H9 (cell line): ENCODE results near the gene EID1. TPM values are rescaled to one million over a fixed set of nuclear protein-coding genes. Genes with fewer than 3 reads are reported as not detected.

Experiments used
- DNase-seq: peaks from one replicate; pipeline ENCODE4 v3.0.0-alpha.2; 2017
- H2AFZ ChIP-seq: one replicate; pipeline ENCODE4 v1.6.1; 2013; ENCODE audit warnings: mild to moderate bottlenecking, low read length, control low read depth, moderate library complexity
- H2AK5ac ChIP-seq: 2 replicates; pipeline ENCODE4 v1.6.1; 2013; ENCODE audit warnings: low read length, control low read depth, mixed read lengths; ENCODE audit not compliant: insufficient read length
- H2BK120ac ChIP-seq: one replicate; pipeline ENCODE4 v1.6.1; 2013; ENCODE audit warnings: low read depth, mild to moderate bottlenecking, low read length, control low read depth, inconsistent platforms; ENCODE audit not compliant: poor library complexity, severe bottlenecking
- H2BK12ac ChIP-seq: 2 replicates; pipeline ENCODE4 v1.6.1; 2013; ENCODE audit warnings: low read length, control low read depth, mixed read lengths, low read depth; ENCODE audit not compliant: insufficient read length
- H2BK15ac ChIP-seq: 2 replicates; pipeline ENCODE4 v1.6.1; 2013; ENCODE audit warnings: low read depth, low read length, control low read depth
- H2BK20ac ChIP-seq: one replicate; pipeline ENCODE4 v1.6.1; 2013; ENCODE audit warnings: low read depth, mild to moderate bottlenecking, low read length, control low read depth, inconsistent platforms; ENCODE audit not compliant: poor library complexity, severe bottlenecking
- H2BK5ac ChIP-seq: 2 replicates; pipeline ENCODE4 v1.6.1; 2013; ENCODE audit warnings: low read length, control low read depth, mixed read lengths; ENCODE audit not compliant: insufficient read length
- H3K14ac ChIP-seq: 2 replicates; pipeline ENCODE4 v1.6.1; 2013; ENCODE audit warnings: low read length, control low read depth; ENCODE audit not compliant: insufficient read depth
- H3K18ac ChIP-seq: 2 replicates; pipeline ENCODE4 v1.6.1; 2013; ENCODE audit warnings: low read depth, mild to moderate bottlenecking, mixed read lengths, low read length, control low read depth; ENCODE audit not compliant: insufficient read length
- H3K23ac ChIP-seq: 2 replicates; pipeline ENCODE4 v1.6.1; 2013; ENCODE audit warnings: low read length, control low read depth, mixed read lengths, low read depth; ENCODE audit not compliant: insufficient read length
- H3K23me2 ChIP-seq: 2 replicates; pipeline ENCODE4 v1.6.1; 2013; ENCODE audit warnings: low read depth, mild to moderate bottlenecking, mixed read lengths, low read length, control low read depth; ENCODE audit not compliant: insufficient read length, poor library complexity, severe bottlenecking
- H3K27ac ChIP-seq: 2 replicates; pipeline ENCODE4 v1.5.1; 2013; ENCODE audit warnings: low read length, control low read depth, mixed read lengths, low read depth; ENCODE audit not compliant: insufficient read length
- H3K27me3 ChIP-seq: 2 replicates; pipeline ENCODE4 v1.6.1; 2013; ENCODE audit warnings: low read length, control low read depth, inconsistent platforms; ENCODE audit not compliant: insufficient read depth
- H3K4ac ChIP-seq: 2 replicates; pipeline ENCODE4 v1.6.1; 2013; ENCODE audit warnings: low read depth, mild to moderate bottlenecking, control low read depth, inconsistent platforms, low read length, moderate library complexity
- H3K4me1 ChIP-seq: 2 replicates; pipeline ENCODE4 v1.6.1; 2013; ENCODE audit warnings: low read length, control low read depth, inconsistent platforms; ENCODE audit not compliant: insufficient read depth
- H3K4me2 ChIP-seq: 2 replicates; pipeline ENCODE4 v1.6.1; 2013; ENCODE audit warnings: low read length, control low read depth, mixed read lengths; ENCODE audit not compliant: insufficient read length, insufficient read depth
- H3K56ac ChIP-seq: 2 replicates; pipeline ENCODE4 v1.6.1; 2013; ENCODE audit warnings: low read depth, mild to moderate bottlenecking, mixed read lengths, low read length, control low read depth; ENCODE audit not compliant: insufficient read length
- H3K79me1 ChIP-seq: 2 replicates; pipeline ENCODE4 v1.6.1; 2013; ENCODE audit warnings: low read depth, mild to moderate bottlenecking, moderate library complexity, low read length, control low read depth, inconsistent platforms; ENCODE audit not compliant: insufficient read depth, poor library complexity, severe bottlenecking
- H3K79me2 ChIP-seq: 2 replicates; pipeline ENCODE4 v1.6.1; 2013; ENCODE audit warnings: low read length, control low read depth, inconsistent platforms; ENCODE audit not compliant: insufficient read depth
- H3K9ac ChIP-seq: 2 replicates; pipeline ENCODE4 v1.6.1; 2013; ENCODE audit warnings: low read length, control low read depth, mixed read lengths; ENCODE audit not compliant: insufficient read length; ENCODE audit errors: extremely low read depth
- H3K9me3 ChIP-seq: one replicate; pipeline ENCODE4 v1.6.1; 2013; ENCODE audit warnings: low read depth, low read length, inconsistent platforms; ENCODE audit not compliant: control insufficient read depth
- H3T11ph ChIP-seq: one replicate; pipeline ENCODE4 v1.6.1; 2013; ENCODE audit warnings: mild to moderate bottlenecking, low read length, control low read depth, inconsistent platforms
- H4K20me1 ChIP-seq: one replicate; pipeline ENCODE4 v1.6.1; 2013; ENCODE audit not compliant: control insufficient read depth, insufficient read length, insufficient read depth
- H4K5ac ChIP-seq: 2 replicates; pipeline ENCODE4 v1.6.1; 2013; ENCODE audit warnings: low read depth, mild to moderate bottlenecking, mixed read lengths, low read length, control low read depth; ENCODE audit not compliant: insufficient read length
- H4K8ac ChIP-seq: replicated peaks from 2 replicates; pipeline ENCODE4 v1.6.1; 2013; ENCODE audit warnings: low read length, control low read depth, mixed read lengths, low read depth; ENCODE audit not compliant: insufficient read length
- H4K91ac ChIP-seq: 2 replicates; pipeline ENCODE4 v1.6.1; 2013; ENCODE audit warnings: low read depth, mild to moderate bottlenecking, moderate library complexity, mixed read lengths, low read length, control low read depth; ENCODE audit not compliant: insufficient read length
- H3K27ac Mint-ChIP-seq, 3 experiments: 2 replicates in 2 of 3; 3 replicates in 1 of 3; pipeline ENCODE4 v1.8.0; 2020 to 2021; ENCODE audit warnings: mixed read lengths in 3 of 3, mild to moderate bottlenecking in 1 of 3, moderate library complexity in 1 of 3
- H3K27me3 Mint-ChIP-seq: 2 replicates; pipeline ENCODE4 v1.8.0; 2021; ENCODE audit warnings: low read depth, mild to moderate bottlenecking, moderate library complexity, mixed read lengths
- H3K36me3 Mint-ChIP-seq, 3 experiments: 2 replicates in 2 of 3; 3 replicates in 1 of 3; pipeline ENCODE4 v1.8.0; 2020 to 2021; ENCODE audit warnings: low read depth in 3 of 3, mixed read lengths in 3 of 3; ENCODE audit not compliant: insufficient read depth in 1 of 3
- H3K4me1 Mint-ChIP-seq, 2 experiments: 2 replicates each; pipeline ENCODE4 v1.8.0; 2020; ENCODE audit warnings: mixed read lengths in 2 of 2
- H3K4me3 Mint-ChIP-seq, 2 experiments: 2 replicates in 1 of 2; 3 replicates in 1 of 2; pipeline ENCODE4 v1.8.0; 2020 to 2021; ENCODE audit warnings: mild to moderate bottlenecking in 2 of 2, mixed read lengths in 2 of 2, moderate library complexity in 1 of 2
- H3K9me3 Mint-ChIP-seq, 2 experiments: 2 replicates in 1 of 2; 3 replicates in 1 of 2; pipeline ENCODE4 v1.8.0; 2020; ENCODE audit warnings: mild to moderate bottlenecking in 2 of 2, mixed read lengths in 2 of 2, moderate library complexity in 1 of 2
- CTCF ChIP-seq: fragments of 200-600 bp; sonication (generic); conservative IDR thresholded peaks from 3 replicates; pipeline ENCODE4 v1.8.0; 2021; ENCODE audit warnings: antibody characterized with exemption, mild to moderate bottlenecking
- WGBS: extraction: QIAGEN DNeasy Blood & Tissue Kit; methylation state at CpG from one replicate; pipeline ENCODE4 v1.1.7; 2013; ENCODE audit warnings: missing lambda C conversion rate, low lambda C conversion rate, mixed read lengths; ENCODE audit not compliant: insufficient read length; ENCODE audit errors: extremely low coverage; 5-methylcytosine and 5-hydroxymethylcytosine counted together
- total RNA-seq: library from RNA; stranded (reverse); gene quantifications from 2 replicates; pipeline ENCODE4 v1.2.1, GENCODE V29; 2021

EID1 gene
- total RNA-seq, 1 experiment from 2014 or later: 113 TPM

DNA sequence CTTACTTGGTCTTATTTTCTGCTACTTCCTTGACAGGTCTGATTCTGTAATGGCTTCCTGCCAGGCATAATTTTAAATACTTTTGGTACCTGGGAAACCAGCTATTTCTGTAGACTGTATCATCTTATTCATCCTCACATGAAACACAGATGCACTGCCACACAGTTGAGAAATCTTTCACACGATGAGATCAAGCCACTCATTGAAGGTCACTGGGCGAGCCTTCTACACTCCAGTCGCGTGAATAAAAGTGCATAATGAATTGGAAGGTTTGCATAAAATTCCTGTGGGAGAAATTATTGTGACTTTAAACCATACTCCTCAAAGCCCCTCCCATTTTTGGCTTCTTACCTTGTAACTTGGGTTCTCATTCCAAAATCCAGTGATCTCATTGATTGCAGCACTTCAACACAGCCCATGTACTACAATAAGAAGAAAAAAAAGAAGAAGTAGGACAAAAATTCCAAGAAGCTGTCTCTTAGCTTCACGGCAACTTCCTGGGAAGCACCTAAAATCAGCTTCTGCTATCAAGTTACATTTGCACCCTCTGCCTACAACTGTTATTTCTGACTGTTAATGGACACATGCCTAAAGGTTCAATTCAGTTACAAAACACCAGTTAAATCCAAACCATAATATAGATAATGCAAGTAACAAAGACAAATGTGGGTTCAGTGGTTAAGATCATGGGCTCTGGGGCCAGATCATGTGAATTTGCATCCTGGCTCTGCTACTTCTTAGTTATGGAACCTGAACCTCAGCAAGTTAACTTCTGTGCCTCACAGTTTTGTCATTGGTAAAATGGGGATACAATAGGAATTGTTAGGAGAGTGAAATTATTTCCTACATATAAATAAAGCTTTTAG, 46.8 kb downstream of the EID1 start:
- Histone ChIP-seq H3T11ph (no peak overlapping the region), H3K79me1 (no peaks in the 10 kb centered on the region), H2BK120ac (no peak overlapping the region), H3K14ac (no peak overlapping the region), H2BK12ac (no peak overlapping the region), H3K27ac (no peak overlapping the region), H3K23ac (no peak overlapping the region), H3K23me2 (no peaks in the 10 kb centered on the region), H3K27me3 (no peaks in the 10 kb centered on the region), H3K4me2 (no peak overlapping the region), H3K4me1 (no peaks in the 10 kb centered on the region), H2AK5ac (no peak overlapping the region), H2BK5ac (no peak overlapping the region), H4K8ac (no peak overlapping the region), H2BK15ac (no peak overlapping the region), H3K9me3 (no peaks in the 10 kb centered on the region), H3K18ac (no peak overlapping the region), H4K5ac (no peak overlapping the region), H4K20me1 (no peaks in the 10 kb centered on the region), H4K91ac (no peak overlapping the region), H3K9ac (no peak overlapping the region), H2BK20ac (no peak overlapping the region), H3K79me2 (no peaks in the 10 kb centered on the region), H3K4ac (no peak overlapping the region), H2AFZ (no peak overlapping the region), H3K56ac (no peak overlapping the region)
- TF ChIP-seq CTCF: no peak
- DNase-seq: no peak
- Mint-ChIP-seq H3K27me3 (no peaks in the 10 kb centered on the region; the same call in 1 of the 2 replicates), H3K27ac (no peak overlapping the region), H3K4me3 (no peak overlapping the region), H3K36me3 (no peaks in the 10 kb centered on the region), H3K4me1 (no peaks in the 10 kb centered on the region; a peak in 1 of 4 replicates), H3K9me3 (no peaks in the 10 kb centered on the region)
- no CpG with 5 or more reads among the region's 5 CpGs for WGBS
